H1 (cell line): ENCODE data around the gene MPDU1. TPM values are rescaled to one million over a fixed set of nuclear protein-coding genes. Genes with fewer than 3 reads are reported as not detected.

Experiments used
- CBX8 ChIP-seq: fragments of 300-800, 300-1000 bp; sonication (generic); IDR thresholded peaks from 2 replicates; pipeline ENCODE4 v1.7.1; 2016; ENCODE audit warnings: low read depth, low read length, borderline replicate concordance
- GTF2F1 ChIP-seq: IDR thresholded peaks from 2 replicates; pipeline ENCODE4 v1.6.1; 2012; ENCODE audit warnings: low read depth, low read length, improper control_type of control experiment, borderline replicate concordance
- JUND ChIP-seq: IDR thresholded peaks from 2 replicates; pipeline ENCODE4 v1.6.1; 2011; ENCODE audit warnings: mild to moderate bottlenecking, improper control_type of control experiment, low read length
- KDM1A ChIP-seq: fragments of 200-600, 300-600 bp; sonication (generic); IDR thresholded peaks from 2 replicates; pipeline ENCODE4 v1.7.1; 2016; ENCODE audit warnings: mild to moderate bottlenecking, low read length, borderline replicate concordance
- KDM4A ChIP-seq: IDR thresholded peaks from one replicate; pipeline ENCODE4 v1.7.1; 2012; ENCODE audit warnings: low read depth, mild to moderate bottlenecking, moderate library complexity, low read length, inconsistent platforms; ENCODE audit not compliant: severe bottlenecking
- polyA plus RNA-seq, 7 experiments: library from polyadenylated mRNA; depleted of rRNA in 3 of 7; stranded (reverse) in 5 of 7; unstranded in 2 of 7; fragments of >200 nt in 5 of 7; fragments of 200-250 nt in 2 of 7; gene quantifications; 1 replicate in 5 of 7; 2 replicates in 1 of 7; 4 replicates in 1 of 7; pipeline versions ENCODE4 v1.2.1 to v1.2.3, GENCODE V29; 2011 to 2013; ENCODE audit warnings: missing spikeins in 2 of 7, mixed read lengths in 2 of 7
- total RNA-seq: library from RNA; stranded (reverse); fragmentation: NEBNext Ultra II Directional; extraction: Animal tissue kit (Norgen Biotek cat#: 25700); gene quantifications from 2 replicates; pipeline ENCODE4 v1.2.1, GENCODE V29; 2021

Gene MPDU1
- total and polyA plus RNA-seq, 2 of the 8 experiments (the other 6 are each of a cell fraction or from before 2014, with no cell fraction given): 63.2 to 142 TPM

DNA sequence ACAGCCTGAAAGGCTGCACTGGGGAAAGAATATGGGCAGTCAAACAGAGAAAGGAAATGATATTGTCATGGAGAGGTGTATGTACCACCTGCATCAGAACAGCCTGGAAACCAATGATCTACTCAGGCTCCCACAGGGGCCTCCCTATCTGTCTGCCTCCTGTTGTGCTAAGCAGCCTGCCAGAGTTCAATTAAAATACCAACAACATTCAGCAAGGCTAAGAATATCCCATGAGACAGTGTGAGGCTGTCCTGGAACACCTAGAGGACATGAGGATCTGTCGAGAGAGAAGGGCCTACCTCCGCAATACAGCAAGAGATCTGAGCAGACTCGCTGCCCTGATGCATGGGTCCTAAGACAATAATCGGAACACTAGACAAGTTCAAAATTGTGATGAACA lies 22.6 kb downstream of the MPDU1 start (continued):
- TF ChIP-seq KDM4A: no peak
- no peak for TF ChIP-seq CBX8
- TF ChIP-seq GTF2F1: no peak
- TF ChIP-seq KDM1A: no peak
- no peak for TF ChIP-seq JUND
